ENCODE measurements around the gene SH3BP4.

Gene SH3BP4

GRCh38 chr2:234978466-234979203 is 26.8 kb downstream of the SH3BP4 start:
- no peak for DNase-seq
- TF ChIP-seq GATA1 (IDR thresholded peaks at IDR 0.05; ENCODE audit: low read depth, low read length) (no peak), POLR2A (IDR thresholded peaks at IDR 0.05; ENCODE audit: low read length) (no peak)

GRCh38 chr2:234979204-234980167 is 27.7 kb downstream of the SH3BP4 start:
- DNase-seq: no peak
- no peak for TF ChIP-seq GATA1 (IDR thresholded peaks at IDR 0.05; ENCODE audit: low read depth, low read length)
- TF ChIP-seq POLR2A (IDR thresholded peaks at IDR 0.05; ENCODE audit: low read length): no peak

GRCh38 chr2:234980451-234981187 is 28.8 kb downstream of the SH3BP4 start:
- no peak for TF ChIP-seq GATA1 (IDR thresholded peaks at IDR 0.05; ENCODE audit: low read depth, low read length)
- no peak for TF ChIP-seq POLR2A (IDR thresholded peaks at IDR 0.05; ENCODE audit: low read length)
- DNase-seq: no peak

- no peak for TF ChIP-seq GATA1 (IDR thresholded peaks at IDR 0.05; ENCODE audit: low read depth, low read length)
- no peak for TF ChIP-seq POLR2A (IDR thresholded peaks at IDR 0.05; ENCODE audit: low read length)
- no peak for DNase-seq
Observed at GRCh38 chr2:234981197-234982095, 29.6 kb downstream of the SH3BP4 start.

GRCh38 chr2:234982096-234982834 is 30.4 kb downstream of the SH3BP4 start:
- no peak for DNase-seq
- no peak for TF ChIP-seq GATA1 (IDR thresholded peaks at IDR 0.05; ENCODE audit: low read depth, low read length)
- TF ChIP-seq POLR2A (IDR thresholded peaks at IDR 0.05; ENCODE audit: low read length): no peak

GRCh38 chr2:234983011-234983726 is 31.4 kb downstream of the SH3BP4 start:
- no peak for DNase-seq
- TF ChIP-seq GATA1 (IDR thresholded peaks at IDR 0.05; ENCODE audit: low read depth, low read length) (no peak), POLR2A (IDR thresholded peaks at IDR 0.05; ENCODE audit: low read length) (no peak)

- TF ChIP-seq GATA1 (IDR thresholded peaks at IDR 0.05; ENCODE audit: low read depth, low read length) (no peak), POLR2A (IDR thresholded peaks at IDR 0.05; ENCODE audit: low read length) (no peak)
- no peak for DNase-seq
Observed at GRCh38 chr2:234985608-234986245, 33.9 kb downstream of the SH3BP4 start.

- no peak for DNase-seq
- TF ChIP-seq POLR2A (IDR thresholded peaks at IDR 0.05; ENCODE audit: low read length): no peak
- no peak for TF ChIP-seq GATA1 (IDR thresholded peaks at IDR 0.05; ENCODE audit: low read depth, low read length)
Observed at GRCh38 chr2:234986390-234986789, 34.6 kb downstream of the SH3BP4 start.

GRCh38 chr2:234986876-234987720 is 35.3 kb downstream of the SH3BP4 start:
- no peak for TF ChIP-seq GATA1 (IDR thresholded peaks at IDR 0.05; ENCODE audit: low read depth, low read length)
- no peak for TF ChIP-seq POLR2A (IDR thresholded peaks at IDR 0.05; ENCODE audit: low read length)
- DNase-seq: no peak

GRCh38 chr2:234987754-234988153 is 35.9 kb downstream of the SH3BP4 start:
- TF ChIP-seq GATA1 (IDR thresholded peaks at IDR 0.05; ENCODE audit: low read depth, low read length) (no peak), POLR2A (IDR thresholded peaks at IDR 0.05; ENCODE audit: low read length) (no peak)

More at GRCh38 chr2:234987754-234988153, 35.9 kb downstream of the SH3BP4 start:
- no peak for DNase-seq

Measured in erythroblast (primary cell).